Endothelial cell of umbilical vein (primary cell): ENCODE results near the gene TEDC2. TPM values are rescaled to one million over a fixed set of nuclear protein-coding genes. Genes with fewer than 3 reads are reported as not detected.

ENCODE experiments used
- BruUV-seq: library from RNA; stranded (reverse); fragments of 400-500 nt; replicated peaks from 2 replicates; lab custom pipeline; 2021; lab: Mats Ljungman, UMichigan
- CTCF ChIA-PET: fragments of 300-600, 350-600 bp; sonication (Branson Sonifier 250); formaldehyde crosslinking; loops from one replicate; lab custom pipeline; 2021; ENCODE audit warnings: antibody characterized with exemption, inconsistent platforms; lab: Charles Lee
- POLR2A ChIA-PET: fragments of 300-600, 350-600 bp; sonication (Branson Sonifier 250); formaldehyde crosslinking; loops from one replicate; lab custom pipeline; 2021; ENCODE audit warnings: antibody characterized with exemption, inconsistent platforms; lab: Charles Lee
- DNase-seq: peaks from one replicate; pipeline ENCODE4 v3.0.0-alpha.2; 2011; ENCODE audit warnings: low read depth, low spot score
- FAIRE-seq: peaks from 2 replicates; lab custom pipeline; 2011; peaks lifted over from hg19 to GRCh38; lab: Jason Lieb, UNC
- H2AFZ ChIP-seq: 2 replicates; pipeline ENCODE4 v1.6.0; 2012; ENCODE audit warnings: low read depth, low read length, control low read depth, inconsistent platforms
- H3K27ac ChIP-seq: 2 replicates; pipeline ENCODE4 v1.5.1; 2011; ENCODE audit warnings: low read depth, mild to moderate bottlenecking, control low read depth, low read length, moderate library complexity; ENCODE audit not compliant: insufficient read depth
- H3K27me3 ChIP-seq, 2 experiments: 2 replicates each; pipeline versions ENCODE4 v1.6.0 to v1.6.1; 2011; ENCODE audit warnings: low read length in 2 of 2, mixed read lengths in 1 of 2; ENCODE audit not compliant: control insufficient read depth in 2 of 2, insufficient read depth in 2 of 2
- H3K36me3 ChIP-seq, 2 experiments: 2 replicates in 1 of 2; 3 replicates in 1 of 2; pipeline ENCODE4 v1.5.1; 2011; ENCODE audit warnings: low read length in 2 of 2, mild to moderate bottlenecking in 1 of 2, moderate library complexity in 1 of 2; ENCODE audit not compliant: control insufficient read depth in 2 of 2, insufficient read depth in 2 of 2; ENCODE audit errors: extremely low read depth in 1 of 2
- H3K4me1 ChIP-seq: 3 replicates; pipeline ENCODE4 v1.5.1; 2011; ENCODE audit warnings: mild to moderate bottlenecking, low read length; ENCODE audit not compliant: control insufficient read depth, insufficient read depth; ENCODE audit errors: extremely low read depth
- H3K4me2 ChIP-seq: 2 replicates; pipeline ENCODE4 v1.6.1; 2011; ENCODE audit warnings: low read length, control low read depth, mixed read lengths; ENCODE audit not compliant: insufficient read depth
- H3K4me3 ChIP-seq, 3 experiments: fragments of 200-600 bp in 1 of 3; sonication (generic), shearing (Covaris generic) in 1 of 3; replicated peaks in 1 of 3; 2 replicates each; pipeline ENCODE4 v1.5.1; 2011 to 2016; ENCODE audit warnings: control low read depth in 3 of 3, low read length in 3 of 3, mild to moderate bottlenecking in 2 of 3, inconsistent platforms in 1 of 3, low read depth in 1 of 3, moderate library complexity in 1 of 3; ENCODE audit not compliant: insufficient read depth in 1 of 3
- H3K79me2 ChIP-seq: 2 replicates; pipeline ENCODE4 v1.6.0; 2012; ENCODE audit warnings: low read length, inconsistent platforms; ENCODE audit not compliant: control insufficient read depth, insufficient read depth
- H3K9ac ChIP-seq: replicated peaks from 2 replicates; pipeline ENCODE3; 2011; ENCODE audit warnings: low read length, control low read depth; ENCODE audit not compliant: insufficient read depth; ENCODE audit errors: extremely low read depth
- H3K9me1 ChIP-seq: replicated peaks from 3 replicates; pipeline ENCODE4 v1.6.0; 2011; ENCODE audit warnings: mild to moderate bottlenecking, low read length; ENCODE audit not compliant: control insufficient read depth, insufficient read depth; ENCODE audit errors: extremely low read depth
- H3K9me3 ChIP-seq: replicated peaks from 2 replicates; pipeline ENCODE4 v1.5.1; 2012; ENCODE audit warnings: low read length, inconsistent platforms; ENCODE audit not compliant: control insufficient read depth, insufficient read depth
- H4K20me1 ChIP-seq: replicated peaks from 2 replicates; pipeline ENCODE3; 2011; ENCODE audit warnings: mild to moderate bottlenecking, low read length; ENCODE audit not compliant: control insufficient read depth, insufficient read depth; ENCODE audit errors: extremely low read depth
- CTCF ChIP-seq, 2 donors: IDR thresholded peaks; 1 replicate in 1 of 2; 2 replicates in 1 of 2; pipeline ENCODE4 v1.5.1; 2011; ENCODE audit warnings: low read length in 2 of 2, mild to moderate bottlenecking in 2 of 2, moderate library complexity in 2 of 2, control low read depth in 1 of 2, inconsistent platforms in 1 of 2, low read depth in 1 of 2; ENCODE audit not compliant: insufficient read depth in 1 of 2; ENCODE audit errors: extremely low read depth in 1 of 2
- EZH2 ChIP-seq: IDR thresholded peaks from 2 replicates; pipeline ENCODE4 v1.6.1; 2012; ENCODE audit warnings: borderline replicate concordance, low read depth, mild to moderate bottlenecking, moderate library complexity, low read length, inconsistent platforms; ENCODE audit not compliant: severe bottlenecking
- FOS ChIP-seq: IDR thresholded peaks from 2 replicates; pipeline ENCODE4 v1.6.1; 2011; ENCODE audit warnings: mild to moderate bottlenecking, low read length, moderate library complexity, borderline replicate concordance; ENCODE audit not compliant: insufficient read depth
- GATA2 ChIP-seq: IDR thresholded peaks from 2 replicates; pipeline ENCODE4 v1.7.0; 2011; ENCODE audit warnings: low read depth, mild to moderate bottlenecking, moderate library complexity, mixed read lengths, low read length; ENCODE audit not compliant: insufficient read length, insufficient read depth
- JUN ChIP-seq: IDR thresholded peaks from 2 replicates; pipeline ENCODE4 v1.6.1; 2011; ENCODE audit warnings: borderline replicate concordance, low read depth; ENCODE audit not compliant: insufficient read length, insufficient read depth
- MYC ChIP-seq: IDR thresholded peaks from one replicate; pipeline ENCODE4 v1.6.1; 2011; ENCODE audit warnings: mild to moderate bottlenecking, low read depth, low read length
- POLR2A ChIP-seq: IDR thresholded peaks from 2 replicates; pipeline ENCODE4 v1.6.1; 2012; ENCODE audit warnings: low read depth, mild to moderate bottlenecking, control low read depth, low read length
- POLR2AphosphoS5 ChIP-seq: IDR thresholded peaks from 2 replicates; pipeline ENCODE4 v1.6.1; 2012; ENCODE audit warnings: low read depth, mild to moderate bottlenecking, control low read depth, low read length, moderate library complexity; ENCODE audit not compliant: insufficient read depth
- dilution Hi-C: fragments of 300-500 bp; cut with MboI; formaldehyde crosslinking; loops from one replicate; pipeline ENCODE4 v1.15.0; 2019; ENCODE audit warnings: low sequenced_read_pairs; ENCODE audit not compliant: extremely low pct_ligation_motif_present
- intact Hi-C: fragments of 100-400 bp; cut with micrococcal nuclease; formaldehyde crosslinking; loops from one replicate; pipeline ENCODE4 v1.10.0; 2022
- polyA plus RNA-seq, 4 experiments: library from polyadenylated mRNA; depleted of rRNA in 3 of 4; stranded (reverse) in 3 of 4; unstranded in 1 of 4; fragments of >200 nt; gene quantifications; 2 replicates each; pipeline versions ENCODE4 v1.2.1 to v1.2.3, GENCODE V29; 2011 to 2012; ENCODE audit warnings: missing spikeins in 1 of 4
- total RNA-seq: library from RNA; stranded (reverse); gene quantifications from 2 replicates; pipeline ENCODE4 v1.2.3, GENCODE V29; 2021
- TF ChIP-seq, protein P1 (sequence below): IDR thresholded peaks from 2 replicates; pipeline ENCODE4 v1.6.1; 2011; ENCODE audit not compliant: insufficient read depth, insufficient read length

The TEDC2 gene
- total and polyA plus RNA-seq, 2 donors (not counting 3 experiments of a cell fraction or from before 2014, with no cell fraction given) = 7.6 to 12.7 TPM

- Histone ChIP-seq H3K4me2 (no peak overlapping the region), H2AFZ (no peak overlapping the region), H3K9ac (no peak overlapping the region), H3K36me3 (peaks cover 0 to under 1% of the 10 kb centered on the region in 2 experiments), H4K20me1 (no peaks in the 10 kb centered on the region), H3K4me1 (peaks cover 21% of the 10 kb centered on the region), H3K27ac (no peak overlapping the region), H3K4me3 (no peak overlapping the region), H3K79me2 (peaks cover 23% of the 10 kb centered on the region), H3K27me3 (no peaks in the 10 kb centered on the region), H3K9me1 (no peaks in the 10 kb centered on the region), H3K9me3 (no peaks in the 10 kb centered on the region)
- FAIRE-seq = no peak
- CTCF ChIA-PET = interaction anchor here (0.5 to 2.4 kb wide), 3 partner anchors 13 to 461 kb away, joined by 3 to 8 read pairs (median 5); no protein-coding TSS in a partner anchor
- no TSS peak for BruUV-seq
- no peak for DNase-seq
- TF ChIP-seq, protein P1, sequence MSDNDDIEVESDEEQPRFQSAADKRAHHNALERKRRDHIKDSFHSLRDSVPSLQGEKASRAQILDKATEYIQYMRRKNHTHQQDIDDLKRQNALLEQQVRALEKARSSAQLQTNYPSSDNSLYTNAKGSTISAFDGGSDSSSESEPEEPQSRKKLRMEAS = no peak
- TF ChIP-seq MYC (no peak), GATA2 (no peak), EZH2 (no peak), FOS (no peak), POLR2A (no peak), CTCF (IDR thresholded peaks at IDR 0.05; ENCODE audit: extremely low read depth in 1 of 2, insufficient read depth in 1 of 2, low read depth in 1 of 2, low read length in 2 of 2) (no peak), JUN (no peak), POLR2AphosphoS5 (no peak)
- POLR2A ChIA-PET = no interaction called here
- dilution Hi-C loops = no loop called here
- intact Hi-C loops = loop anchor here (10.0 kb wide), 1 partner anchor 132 kb away; no protein-coding TSS in a partner anchor
Measured at GRCh38 chr16:2426941-2427361, 33.0 kb upstream of the TEDC2 start.
